Neutrophil (primary cell): ENCODE measurements around the gene ZFPM1.

ENCODE experiments used
- H3K27ac ChIP-seq: fragments of 200-600 bp; sonication (generic); 2 replicates; pipeline ENCODE4 v1.5.1; 2016; ENCODE audit warnings: mild to moderate bottlenecking, moderate library complexity
- H3K27me3 ChIP-seq: fragments of 200-600 bp; sonication (generic); 2 replicates; pipeline ENCODE4 v1.6.0; 2016; ENCODE audit warnings: mild to moderate bottlenecking
- H3K36me3 ChIP-seq: fragments of 200-600 bp; sonication (generic); 2 replicates; pipeline ENCODE4 v1.5.1; 2017
- H3K4me1 ChIP-seq, 2 experiments: fragments of 200-600 bp in 1 of 2; sonication (generic) in 1 of 2; 1 replicate in 1 of 2; 2 replicates in 1 of 2; pipeline versions ENCODE4 v1.5.1 to v1.6.1; 2013 to 2016; ENCODE audit warnings: low read depth in 1 of 2, low read length in 1 of 2, mild to moderate bottlenecking in 1 of 2, moderate library complexity in 1 of 2; ENCODE audit not compliant: control insufficient read depth in 1 of 2, insufficient read depth in 1 of 2
- H3K4me3 ChIP-seq, 2 experiments: fragments of 200-600 bp in 1 of 2; sonication (generic) in 1 of 2; 1 replicate in 1 of 2; 2 replicates in 1 of 2; pipeline ENCODE4 v1.5.1; 2013 to 2016; ENCODE audit warnings: low read depth in 1 of 2, low read length in 1 of 2, mild to moderate bottlenecking in 1 of 2, moderate library complexity in 1 of 2
- H3K9me3 ChIP-seq: fragments of 200-600 bp; sonication (generic); 2 replicates; pipeline ENCODE4 v1.5.1; 2016
- CTCF ChIP-seq: fragments of 200-600 bp; sonication (generic); IDR thresholded peaks from 2 replicates; pipeline ENCODE4 v1.5.1; 2016; ENCODE audit warnings: antibody characterized with exemption

Gene ZFPM1

DNA sequence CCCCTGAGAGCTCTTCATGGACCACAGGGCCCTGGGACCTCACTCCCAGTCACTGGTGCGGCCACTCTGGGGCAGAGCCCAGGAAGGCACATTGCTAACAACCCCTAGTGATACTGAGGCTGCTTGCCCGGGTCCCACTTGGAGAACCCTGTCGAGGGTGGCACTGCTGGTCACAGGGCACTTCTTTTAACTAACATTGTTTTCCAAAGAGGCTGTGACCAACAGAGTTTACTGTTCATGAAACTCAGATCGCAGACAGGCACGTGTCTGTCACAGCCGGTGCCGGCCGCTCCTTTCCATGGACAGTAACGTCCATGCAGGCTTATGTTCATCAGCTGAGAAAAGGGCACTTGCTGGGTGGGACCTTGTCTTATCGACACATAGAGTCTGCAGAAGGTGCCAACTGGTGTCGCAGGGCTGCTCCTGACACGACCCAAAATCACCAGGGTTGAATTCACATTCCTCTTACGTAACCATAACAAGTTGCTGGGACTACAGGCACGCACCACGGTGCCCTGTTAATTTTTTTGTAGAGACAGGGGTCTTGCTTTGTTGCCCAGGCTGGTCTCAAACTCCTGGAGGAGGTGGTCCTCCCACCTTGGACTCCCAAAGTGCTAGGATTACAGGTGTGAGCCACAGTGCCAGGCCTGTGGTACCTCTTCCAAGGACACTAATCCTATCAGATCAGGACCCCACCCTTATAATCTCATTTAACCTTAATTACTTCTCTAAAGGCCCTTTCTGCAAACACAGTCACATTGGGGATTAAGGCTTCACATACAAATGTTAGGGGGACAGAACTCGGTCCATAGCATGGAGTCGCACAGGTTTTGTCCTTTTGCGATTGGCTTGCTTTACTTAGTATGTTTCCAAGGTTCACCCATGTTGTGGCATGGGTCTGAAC lies 115.9 kb downstream of the ZFPM1 start:
- peak overlapping the region; percentile 87 to 91 for H3K4me3 ChIP-seq
- no peak for TF ChIP-seq CTCF
- H3K27me3 ChIP-seq, result no peaks in the 10 kb centered on the region
- peaks cover 24 to 26% of the 10 kb centered on the region in 2 experiments for H3K4me1 ChIP-seq
- H3K36me3 ChIP-seq, result peaks cover 21% of the 10 kb centered on the region
- no peaks in the 10 kb centered on the region for H3K9me3 ChIP-seq
- H3K27ac ChIP-seq, result peak overlapping the region; percentile 93

DNA sequence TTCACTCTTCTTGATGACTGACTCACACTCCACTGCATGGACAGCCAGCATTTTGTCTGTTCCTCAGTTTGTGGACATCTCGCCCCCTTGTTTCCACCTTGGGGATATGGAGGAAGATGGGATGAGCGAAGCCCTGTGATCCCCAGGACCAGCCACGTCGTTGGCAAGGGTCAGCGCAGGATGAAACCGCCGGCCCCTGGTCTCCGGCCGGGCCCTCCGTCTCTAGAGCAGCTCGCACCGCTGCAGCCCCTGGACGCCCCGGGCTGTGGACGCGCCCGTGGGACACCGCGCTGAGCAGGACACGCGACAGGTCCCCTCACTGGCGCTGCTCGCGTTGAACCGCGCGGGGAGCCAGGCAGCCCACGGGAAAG lies 116.5 kb downstream of the ZFPM1 start:
- no peak for TF ChIP-seq CTCF
- H3K9me3 ChIP-seq, result no peaks in the 10 kb centered on the region
- H3K4me1 ChIP-seq, result peaks cover 24 to 26% of the 10 kb centered on the region in 2 experiments
- no peaks in the 10 kb centered on the region for H3K27me3 ChIP-seq
- peak overlapping the region; percentile 93 for H3K27ac ChIP-seq
- H3K36me3 ChIP-seq, result peaks cover 25% of the 10 kb centered on the region
- H3K4me3 ChIP-seq, result peak overlapping the region; percentile 87 to 91

- peaks cover 28% of the 10 kb centered on the region for H3K36me3 ChIP-seq
- no peak for TF ChIP-seq CTCF
- no peaks in the 10 kb centered on the region for H3K9me3 ChIP-seq
- peaks cover 24 to 26% of the 10 kb centered on the region in 2 experiments for H3K4me1 ChIP-seq
- H3K27me3 ChIP-seq, result no peaks in the 10 kb centered on the region
- peak within 1 kb of the TSS; percentile 93 for H3K27ac ChIP-seq
- H3K4me3 ChIP-seq, result peak within 1 kb of the TSS; percentile 87 to 91
Measured at GRCh38 chr16:88569985-88570690, 117.1 kb downstream of the ZFPM1 start, which contains the start of gene ZC3H18. Gene ZC3H18, plus strand, starts transcription at chr16:88570403. Its CDS starts 6,721 bp downstream, at chr16:88577124.

DNA sequence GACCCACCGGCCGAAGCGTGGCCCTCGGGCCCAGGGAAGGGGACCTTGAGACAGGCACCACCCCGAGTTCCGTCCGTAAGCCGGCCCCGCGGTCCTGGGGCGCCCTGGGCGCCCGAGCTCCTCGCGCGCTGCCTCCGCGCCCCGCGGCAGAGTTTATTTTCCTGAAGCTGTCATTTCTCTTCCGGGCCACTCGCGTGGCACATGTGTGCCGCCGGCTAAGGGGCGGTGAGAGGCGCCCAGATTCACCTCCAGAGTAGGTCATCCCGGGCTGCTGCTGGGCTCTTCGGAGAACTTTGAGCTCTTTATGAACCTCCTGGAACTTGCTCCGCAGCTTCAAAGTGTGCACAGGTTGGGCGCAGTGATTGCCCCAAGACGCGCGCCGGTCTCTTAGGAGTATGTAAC lies 117.6 kb downstream of the ZFPM1 start:
- no peaks in the 10 kb centered on the region for H3K27me3 ChIP-seq
- H3K9me3 ChIP-seq, result no peaks in the 10 kb centered on the region
- H3K4me3 ChIP-seq, result peak overlapping the region; percentile 87 to 91
- peak overlapping the region; percentile 93 for H3K27ac ChIP-seq
- H3K36me3 ChIP-seq, result peaks cover 32% of the 10 kb centered on the region
- no peak for TF ChIP-seq CTCF
- H3K4me1 ChIP-seq, result peaks cover 24 to 26% of the 10 kb centered on the region in 2 experiments

GRCh38 chr16:88575251-88575650 lies 122.2 kb downstream of the ZFPM1 start:
- H3K27ac ChIP-seq, result no peak overlapping the region
- H3K36me3 ChIP-seq, result peaks cover 78% of the 10 kb centered on the region
- no peaks in the 10 kb centered on the region for H3K27me3 ChIP-seq
- H3K4me1 ChIP-seq, result peaks cover 15 to 16% of the 10 kb centered on the region in 2 experiments
- no peaks in the 10 kb centered on the region for H3K9me3 ChIP-seq
- H3K4me3 ChIP-seq, result no peak overlapping the region
- TF ChIP-seq CTCF, result no peak
